Endodermal cell (in vitro differentiated cells): Measurements from ENCODE around the gene EXOC3L4. TPM values are rescaled to one million over a fixed set of nuclear protein-coding genes. Genes with fewer than 3 reads are reported as not detected.

Experiments used
- DNase-seq: peaks from one replicate; pipeline ENCODE4 v3.0.0-alpha.2; 2017
- H3K27ac ChIP-seq: 2 replicates; pipeline ENCODE4 v1.5.1; 2013; ENCODE audit warnings: mild to moderate bottlenecking, low read depth, low read length, moderate library complexity
- H3K27me3 ChIP-seq: 2 replicates; pipeline ENCODE4 v1.6.1; 2013; ENCODE audit warnings: mild to moderate bottlenecking, low read length, moderate library complexity; ENCODE audit not compliant: insufficient read depth, control insufficient read depth, poor library complexity, severe bottlenecking
- H3K36me3 ChIP-seq: 2 replicates; pipeline ENCODE4 v1.7.0; 2013; ENCODE audit warnings: mild to moderate bottlenecking, low read length, moderate library complexity; ENCODE audit not compliant: control insufficient read depth, insufficient read depth
- H3K4me1 ChIP-seq: one replicate; pipeline ENCODE4 v1.7.0; 2013; ENCODE audit warnings: low read length; ENCODE audit not compliant: control insufficient read depth, insufficient read depth
- H3K4me3 ChIP-seq: 2 replicates; pipeline ENCODE4 v1.5.1; 2013; ENCODE audit warnings: mild to moderate bottlenecking, low read length, moderate library complexity
- H3K9ac ChIP-seq: 2 replicates; pipeline ENCODE4 v1.6.1; 2013; ENCODE audit warnings: mild to moderate bottlenecking, low read length, moderate library complexity; ENCODE audit not compliant: poor library complexity, severe bottlenecking; ENCODE audit errors: extremely low read depth
- H3K9me3 ChIP-seq: 2 replicates; pipeline ENCODE4 v1.6.1; 2013; ENCODE audit warnings: mild to moderate bottlenecking, low read length, moderate library complexity; ENCODE audit not compliant: control insufficient read depth
- H3K27ac Mint-ChIP-seq: 2 replicates; pipeline ENCODE4 v1.8.0; 2020; ENCODE audit warnings: mixed read lengths
- H3K27me3 Mint-ChIP-seq: 2 replicates; pipeline ENCODE4 v1.8.0; 2021; ENCODE audit warnings: mild to moderate bottlenecking, mixed read lengths; ENCODE audit not compliant: insufficient read depth
- H3K36me3 Mint-ChIP-seq: 2 replicates; pipeline ENCODE4 v1.8.0; 2020; ENCODE audit warnings: low read depth, mixed read lengths
- H3K4me1 Mint-ChIP-seq: 2 replicates; pipeline ENCODE4 v1.8.0; 2020; ENCODE audit warnings: mixed read lengths
- H3K4me3 Mint-ChIP-seq: 2 replicates; pipeline ENCODE4 v1.8.0; 2020; ENCODE audit warnings: mild to moderate bottlenecking, moderate library complexity, mixed read lengths
- H3K9me3 Mint-ChIP-seq: 2 replicates; pipeline ENCODE4 v1.8.0; 2020; ENCODE audit warnings: mild to moderate bottlenecking, mixed read lengths
- WGBS, 2 experiments: methylation state at CpG; one replicate each; pipeline versions ENCODE4 v1.1.5 to v1.1.7; 2013; ENCODE audit warnings: missing lambda C conversion rate in 2 of 2, mixed read lengths in 1 of 2; ENCODE audit not compliant: insufficient coverage in 1 of 2, insufficient read length in 1 of 2; 5-methylcytosine and 5-hydroxymethylcytosine counted together
- total RNA-seq, 2 donors: library from RNA; stranded (reverse); fragmentation: NEBNext Ultra II Directional in 1 of 2; extraction: Animal tissue kit (Norgen Biotek cat#: 25700) in 1 of 2; gene quantifications; 2 replicates in 1 of 2; 3 replicates in 1 of 2; pipeline ENCODE4 v1.2.1, GENCODE V29; 2021
- TF ChIP-seq, protein P1 (sequence below): fragments of 200-600 bp; sonication (generic); conservative IDR thresholded peaks from 2 replicates; pipeline ENCODE4 v1.5.0; 2021; ENCODE audit warnings: antibody characterized with exemption, mild to moderate bottlenecking

The EXOC3L4 gene
- total RNA-seq, 2 donors from 2014 or later: 2.5 to 3.6 TPM

DNA sequence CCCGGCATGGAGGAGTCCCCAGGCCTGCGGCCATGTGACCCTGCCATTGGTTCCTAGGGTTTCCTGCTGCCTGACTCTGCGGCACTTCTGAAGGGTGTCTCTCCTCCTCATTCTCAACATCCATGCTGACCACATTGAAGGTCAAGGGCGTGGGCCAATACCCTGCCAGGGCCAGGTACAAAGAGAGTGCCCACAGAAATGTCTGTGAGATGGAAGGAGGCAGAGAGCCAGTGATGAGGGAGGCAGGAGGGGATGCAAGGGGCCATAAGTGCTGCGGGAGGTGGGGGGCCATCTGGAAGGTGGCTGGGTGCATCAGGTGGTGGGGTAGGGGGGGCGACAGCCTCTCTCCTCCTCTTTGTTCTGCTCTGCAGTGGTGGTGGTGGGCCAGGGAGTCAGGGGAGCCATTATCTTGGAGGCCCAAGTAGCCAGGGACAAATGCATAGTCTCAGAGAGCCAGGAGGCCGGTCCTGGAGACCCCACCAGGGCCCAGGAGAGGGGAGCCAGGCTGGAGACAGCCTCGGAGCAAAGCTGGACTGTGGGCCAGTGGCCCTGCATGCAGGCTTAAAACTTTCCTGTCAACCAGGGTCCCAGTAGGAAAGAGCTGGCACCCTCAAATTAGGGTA lies 24.2 kb upstream of the EXOC3L4 start:
- no peaks in the 10 kb centered on the region for H3K36me3 Mint-ChIP-seq
- no peak for DNase-seq
- H3K4me3 ChIP-seq: no peak overlapping the region
- no peak overlapping the region for H3K27ac ChIP-seq
- no peak overlapping the region for H3K9ac ChIP-seq
- H3K4me3 Mint-ChIP-seq: no peak overlapping the region
- 83 to 90% methylated on average over 3 to 8 of the region's 8 CpGs for WGBS, 2 experiments
- no peak overlapping the region for H3K27ac Mint-ChIP-seq
- TF ChIP-seq, protein P1, sequence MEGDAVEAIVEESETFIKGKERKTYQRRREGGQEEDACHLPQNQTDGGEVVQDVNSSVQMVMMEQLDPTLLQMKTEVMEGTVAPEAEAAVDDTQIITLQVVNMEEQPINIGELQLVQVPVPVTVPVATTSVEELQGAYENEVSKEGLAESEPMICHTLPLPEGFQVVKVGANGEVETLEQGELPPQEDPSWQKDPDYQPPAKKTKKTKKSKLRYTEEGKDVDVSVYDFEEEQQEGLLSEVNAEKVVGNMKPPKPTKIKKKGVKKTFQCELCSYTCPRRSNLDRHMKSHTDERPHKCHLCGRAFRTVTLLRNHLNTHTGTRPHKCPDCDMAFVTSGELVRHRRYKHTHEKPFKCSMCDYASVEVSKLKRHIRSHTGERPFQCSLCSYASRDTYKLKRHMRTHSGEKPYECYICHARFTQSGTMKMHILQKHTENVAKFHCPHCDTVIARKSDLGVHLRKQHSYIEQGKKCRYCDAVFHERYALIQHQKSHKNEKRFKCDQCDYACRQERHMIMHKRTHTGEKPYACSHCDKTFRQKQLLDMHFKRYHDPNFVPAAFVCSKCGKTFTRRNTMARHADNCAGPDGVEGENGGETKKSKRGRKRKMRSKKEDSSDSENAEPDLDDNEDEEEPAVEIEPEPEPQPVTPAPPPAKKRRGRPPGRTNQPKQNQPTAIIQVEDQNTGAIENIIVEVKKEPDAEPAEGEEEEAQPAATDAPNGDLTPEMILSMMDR: no peak
- H3K4me1 ChIP-seq: no peaks in the 10 kb centered on the region
- no peaks in the 10 kb centered on the region for H3K4me1 Mint-ChIP-seq
- H3K27me3 Mint-ChIP-seq: no peaks in the 10 kb centered on the region
- H3K36me3 ChIP-seq: no peaks in the 10 kb centered on the region
- H3K27me3 ChIP-seq: no peaks in the 10 kb centered on the region
- H3K9me3 ChIP-seq: no peaks in the 10 kb centered on the region
- H3K9me3 Mint-ChIP-seq: no peaks in the 10 kb centered on the region

DNA sequence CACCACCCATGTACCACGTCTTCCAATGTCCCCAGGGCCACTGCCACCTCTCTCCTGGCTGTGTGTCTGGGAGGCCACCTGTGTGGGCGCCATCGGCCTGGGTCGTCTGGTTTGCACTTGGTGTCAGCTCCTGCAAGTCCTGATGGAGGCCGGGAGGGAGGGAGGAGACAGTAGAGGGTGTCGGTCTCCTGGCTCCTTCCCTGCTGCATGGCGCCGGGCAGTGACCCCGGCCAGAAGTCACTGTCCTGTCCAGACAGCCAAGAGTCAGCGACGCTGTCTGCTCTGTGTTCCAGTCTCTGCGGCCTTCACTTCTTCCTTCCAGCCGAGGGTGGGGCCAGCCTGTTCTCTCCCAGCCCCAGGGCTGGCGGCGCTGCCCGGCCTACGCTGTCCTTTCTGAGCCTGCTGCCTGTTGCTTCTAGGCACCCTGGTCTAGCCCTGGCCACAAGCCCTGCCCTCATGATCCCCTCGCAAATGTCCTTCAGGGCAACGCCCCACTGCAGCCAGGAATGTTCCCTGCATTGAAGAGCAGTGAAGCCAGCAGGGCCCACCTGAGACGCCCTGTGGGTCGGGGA lies 23.5 kb upstream of the EXOC3L4 start:
- no peaks in the 10 kb centered on the region for H3K27me3 Mint-ChIP-seq
- no peaks in the 10 kb centered on the region for H3K4me1 Mint-ChIP-seq
- H3K4me1 ChIP-seq: no peaks in the 10 kb centered on the region
- H3K27ac Mint-ChIP-seq: no peak overlapping the region
- H3K27me3 ChIP-seq: no peaks in the 10 kb centered on the region
- H3K4me3 ChIP-seq: no peak overlapping the region
- no peaks in the 10 kb centered on the region for H3K36me3 Mint-ChIP-seq
- TF ChIP-seq, protein P1: no peak
- 88 to 91% methylated on average over 14 to 21 of the region's 21 CpGs for WGBS, 2 experiments
- no peaks in the 10 kb centered on the region for H3K36me3 ChIP-seq
- H3K27ac ChIP-seq: no peak overlapping the region
- DNase-seq: no peak
- no peaks in the 10 kb centered on the region for H3K9me3 ChIP-seq
- H3K4me3 Mint-ChIP-seq: no peak overlapping the region
- no peak overlapping the region for H3K9ac ChIP-seq
- no peaks in the 10 kb centered on the region for H3K9me3 Mint-ChIP-seq

DNA sequence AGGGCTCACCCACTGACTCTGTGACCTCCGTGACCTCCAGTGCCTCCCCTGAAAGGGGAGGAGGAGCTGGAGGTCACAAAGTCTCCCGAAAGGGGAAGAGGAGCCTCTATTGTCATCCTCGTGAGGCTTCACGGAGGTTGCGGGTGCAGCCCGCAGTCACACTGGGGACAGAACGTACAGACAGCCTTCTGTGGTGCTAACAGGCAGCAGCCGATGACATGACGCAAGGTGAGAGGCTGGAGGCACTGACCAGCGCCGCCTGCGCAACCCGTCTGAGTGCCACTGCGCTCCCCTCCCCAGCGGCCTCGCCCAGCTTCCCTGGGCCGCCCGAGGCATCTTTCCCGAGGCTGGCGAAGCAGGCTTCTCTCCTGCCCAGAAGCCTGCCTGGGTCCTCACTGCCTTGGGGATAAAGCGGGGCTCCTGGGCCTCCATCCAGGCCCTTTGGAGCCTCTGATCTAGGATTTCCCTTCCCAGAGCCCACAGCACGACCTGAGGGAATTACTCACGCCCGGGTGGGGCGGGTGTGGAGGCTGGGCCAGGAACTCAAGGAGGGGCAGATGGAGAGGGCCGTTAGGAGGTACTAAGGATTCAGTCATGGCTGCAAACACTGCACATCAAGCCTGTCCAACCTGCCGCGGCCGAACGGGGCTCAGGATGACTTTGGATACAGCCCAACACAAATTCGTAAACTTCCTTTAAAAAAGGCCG lies 22.8 kb upstream of the EXOC3L4 start:
- no peaks in the 10 kb centered on the region for H3K4me1 ChIP-seq
- Mint-ChIP-seq H3K4me1 (no peaks in the 10 kb centered on the region), H3K9me3 (no peaks in the 10 kb centered on the region), H3K36me3 (no peaks in the 10 kb centered on the region), H3K27ac (no peak overlapping the region), H3K4me3 (no peak overlapping the region), H3K27me3 (peaks cover 3% of the 10 kb centered on the region)
- TF ChIP-seq, protein P1: no peak
- DNase-seq: no peak
- no peak overlapping the region for H3K27ac ChIP-seq
- H3K4me3 ChIP-seq: no peak overlapping the region
- no peaks in the 10 kb centered on the region for H3K9me3 ChIP-seq
- no peaks in the 10 kb centered on the region for H3K27me3 ChIP-seq
- H3K36me3 ChIP-seq: no peaks in the 10 kb centered on the region
- 92 to 94% methylated on average over 24 to 32 of the region's 32 CpGs for WGBS, 2 experiments
- H3K9ac ChIP-seq: no peak overlapping the region
